CD4-positive, alpha-beta memory T cell (primary cell): ENCODE measurements around the gene EPN2. TPM values are rescaled to one million over a fixed set of nuclear protein-coding genes. Genes with fewer than 3 reads are reported as not detected.

ENCODE experiments used
- CTCF ChIA-PET: fragments of 350-600 bp; sonication (Branson Sonifier 250); formaldehyde crosslinking; loops from one replicate; lab custom pipeline; 2021; ENCODE audit warnings: inconsistent platforms; ENCODE audit not compliant: partially characterized antibody; lab: Charles Lee
- POLR2A ChIA-PET: fragments of 350-600 bp; sonication (Branson Sonifier 250); formaldehyde crosslinking; loops from one replicate; lab custom pipeline; 2021; ENCODE audit not compliant: partially characterized antibody; lab: Charles Lee
- DNase-seq, 5 donors: peaks; one replicate each; pipeline versions ENCODE4 v3.0.0 to v3.0.0-alpha.2; 2020 to 2022; ENCODE audit warnings: mixed read lengths in 1 of 5
- H3K27ac ChIP-seq: one replicate; pipeline ENCODE4 v1.7.0; 2013; ENCODE audit warnings: low read depth, low read length
- H3K27me3 ChIP-seq: 2 replicates; pipeline ENCODE4 v1.7.0; 2013; ENCODE audit warnings: mild to moderate bottlenecking, low read length, moderate library complexity; ENCODE audit not compliant: insufficient read depth
- H3K36me3 ChIP-seq: 2 replicates; pipeline ENCODE4 v1.7.0; 2013; ENCODE audit warnings: mild to moderate bottlenecking, low read length, moderate library complexity; ENCODE audit not compliant: insufficient read depth
- H3K4me1 ChIP-seq: 2 replicates; pipeline ENCODE4 v1.7.0; 2013; ENCODE audit warnings: mild to moderate bottlenecking, low read length, moderate library complexity; ENCODE audit not compliant: insufficient read depth
- H3K4me3 ChIP-seq, 2 donors: one replicate each; pipeline ENCODE4 v1.7.0; 2013; ENCODE audit warnings: low read length in 2 of 2, mild to moderate bottlenecking in 1 of 2
- H3K9me3 ChIP-seq, 2 donors: one replicate each; pipeline ENCODE4 v1.7.0; 2013; ENCODE audit warnings: low read length in 2 of 2, control low read depth in 1 of 2; ENCODE audit not compliant: control insufficient read depth in 1 of 2
- H3K27ac Mint-ChIP-seq, 7 donors: one replicate each; pipeline ENCODE4 v1.8.0; 2020 to 2021; ENCODE audit warnings: mixed read lengths in 7 of 7, mild to moderate bottlenecking in 6 of 7, inconsistent platforms in 3 of 7, moderate library complexity in 3 of 7
- H3K27me3 Mint-ChIP-seq, 2 donors: one replicate each; pipeline ENCODE4 v1.8.0; 2020 to 2021; ENCODE audit warnings: mixed read lengths in 2 of 2
- H3K36me3 Mint-ChIP-seq, 2 donors: one replicate each; pipeline ENCODE4 v1.8.0; 2020 to 2021; ENCODE audit warnings: mixed read lengths in 2 of 2, inconsistent platforms in 1 of 2, mild to moderate bottlenecking in 1 of 2
- H3K4me1 Mint-ChIP-seq, 4 donors: one replicate each; pipeline ENCODE4 v1.8.0; 2020 to 2021; ENCODE audit warnings: mixed read lengths in 4 of 4, mild to moderate bottlenecking in 1 of 4
- H3K4me3 Mint-ChIP-seq, 8 donors: one replicate each; pipeline ENCODE4 v1.8.0; 2020 to 2021; ENCODE audit warnings: mixed read lengths in 8 of 8, mild to moderate bottlenecking in 7 of 8, moderate library complexity in 6 of 8, inconsistent platforms in 3 of 8
- H3K9me3 Mint-ChIP-seq, 8 donors: one replicate each; pipeline ENCODE4 v1.8.0; 2020 to 2021; ENCODE audit warnings: mixed read lengths in 8 of 8, mild to moderate bottlenecking in 5 of 8, inconsistent platforms in 3 of 8, moderate library complexity in 1 of 8
- intact Hi-C: fragments of 100-400 bp; cut with micrococcal nuclease; formaldehyde crosslinking; loops from one replicate; pipeline ENCODE4 v1.15.1; 2023
- polyA plus RNA-seq, 2 donors: library from polyadenylated mRNA; unstranded; fragments of 300-500 nt; fragmentation: Illumina TruSeq; gene quantifications; one replicate each; pipeline ENCODE4 v1.2.3, GENCODE V29; 2021
- total RNA-seq, 2 experiments: library from RNA; stranded (reverse); gene quantifications; one replicate each; pipeline ENCODE4 v1.2.3, GENCODE V29; 2021

EPN2 gene
- total and polyA plus RNA-seq, 4 experiments from 2014 or later = 4.2 to 10.4 (median 9.9) TPM

DNA sequence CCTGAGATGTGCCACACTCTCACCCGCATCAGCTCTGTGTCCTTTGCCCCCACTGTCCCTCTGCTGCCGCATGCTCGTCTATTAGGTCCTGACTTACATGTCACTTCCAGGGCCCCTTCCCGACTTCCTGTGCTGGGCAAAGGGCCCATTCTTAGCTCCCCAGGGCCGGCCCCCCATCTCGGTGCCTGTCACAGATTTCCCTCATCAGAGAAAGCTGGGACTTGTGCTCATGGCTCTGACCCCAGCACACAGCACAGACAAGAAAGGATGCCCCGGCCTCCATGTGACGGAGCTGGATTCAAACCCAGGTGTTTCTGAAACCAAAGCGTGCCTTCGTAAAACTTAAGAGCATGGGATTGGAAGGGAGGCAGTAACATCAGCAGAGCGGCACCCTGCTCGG lies 135.3 kb downstream of the EPN2 start:
- no peak overlapping the region for H3K27ac ChIP-seq
- Mint-ChIP-seq H3K4me1 (peaks cover 38 to 75% (median 56%) of the 10 kb centered on the region in 4 donors), H3K27me3 (no peaks in the 10 kb centered on the region), H3K27ac (peak overlapping the region in 5 of 7 donors; percentile 8 to 81 (median 68)), H3K9me3 (peaks cover 0 to 4% (median 0%) of the 10 kb centered on the region in 8 donors), H3K4me3 (peak overlapping the region in 5 of 8 donors; percentile 41 to 71 (median 52)), H3K36me3 (peaks cover 0 to 3% of the 10 kb centered on the region in 2 donors)
- no peaks in the 10 kb centered on the region for H3K27me3 ChIP-seq
- peaks cover 58% of the 10 kb centered on the region for H3K4me1 ChIP-seq
- intact Hi-C loops = loop anchor here (10.0 kb wide), 1 partner anchor 518 kb away; the partner anchor contains the start of gene PRPSAP2
- no peaks in the 10 kb centered on the region for H3K36me3 ChIP-seq
- no peak overlapping the region for H3K4me3 ChIP-seq
- no peaks in the 10 kb centered on the region for H3K9me3 ChIP-seq
- CTCF ChIA-PET = interaction anchor here (2.9 kb wide), 1 partner anchor 10 kb away, joined by 13 read pairs; the partner anchor contains the start of gene B9D1
- POLR2A ChIA-PET = no interaction called here
- no peak for DNase-seq

DNA sequence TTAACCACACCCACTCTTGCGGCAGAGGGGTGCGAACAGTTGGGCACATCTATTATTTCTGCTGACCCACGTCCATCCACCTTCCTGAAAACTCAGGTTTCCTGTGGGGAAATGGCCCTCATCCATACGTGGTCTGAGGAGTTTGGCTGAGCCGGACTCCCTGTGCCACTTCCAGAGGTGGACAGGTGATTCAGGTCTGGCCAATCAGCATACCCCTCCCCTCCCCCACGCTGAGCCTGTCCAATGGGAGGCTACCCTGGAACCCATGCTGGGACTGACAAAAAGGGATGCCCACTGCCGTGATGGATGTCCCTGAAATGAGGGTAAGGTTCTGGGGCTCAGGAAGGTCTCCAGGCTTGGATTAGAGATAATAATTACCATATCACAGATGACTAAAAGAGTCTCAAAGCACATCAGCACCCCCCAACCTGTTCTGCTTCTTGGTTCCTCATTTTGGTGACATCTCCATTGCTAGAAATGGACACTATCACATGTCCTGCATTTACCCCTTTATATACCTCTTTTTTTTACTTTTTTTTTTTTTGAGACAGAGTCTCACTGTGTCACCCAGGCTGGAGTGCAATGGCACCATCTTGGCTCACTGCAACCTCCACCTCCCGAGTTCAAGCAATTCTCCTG lies 135.8 kb downstream of the EPN2 start:
- Mint-ChIP-seq H3K36me3 (peaks cover 0 to 8% of the 10 kb centered on the region in 2 donors), H3K4me3 (peak overlapping the region in 1 of 8 donors; percentile 60), H3K9me3 (peaks cover 0 to 4% (median 0%) of the 10 kb centered on the region in 8 donors), H3K4me1 (peaks cover 39 to 80% (median 54%) of the 10 kb centered on the region in 4 donors), H3K27me3 (no peaks in the 10 kb centered on the region), H3K27ac (peak overlapping the region in 3 of 7 donors; percentile 15 to 85 (median 81))
- H3K27ac ChIP-seq = no peak overlapping the region
- intact Hi-C loops = loop anchor here (10.0 kb wide), 1 partner anchor 518 kb away; the partner anchor contains the start of gene PRPSAP2
- H3K9me3 ChIP-seq = no peaks in the 10 kb centered on the region
- POLR2A ChIA-PET = no interaction called here
- H3K36me3 ChIP-seq = no peaks in the 10 kb centered on the region
- CTCF ChIA-PET = interaction anchor here (2.9 kb wide), 1 partner anchor 10 kb away, joined by 13 read pairs; the partner anchor contains the start of gene B9D1
- no peaks in the 10 kb centered on the region for H3K27me3 ChIP-seq
- no peak overlapping the region for H3K4me3 ChIP-seq
- peaks cover 58% of the 10 kb centered on the region for H3K4me1 ChIP-seq
- DNase-seq = no peak

DNA sequence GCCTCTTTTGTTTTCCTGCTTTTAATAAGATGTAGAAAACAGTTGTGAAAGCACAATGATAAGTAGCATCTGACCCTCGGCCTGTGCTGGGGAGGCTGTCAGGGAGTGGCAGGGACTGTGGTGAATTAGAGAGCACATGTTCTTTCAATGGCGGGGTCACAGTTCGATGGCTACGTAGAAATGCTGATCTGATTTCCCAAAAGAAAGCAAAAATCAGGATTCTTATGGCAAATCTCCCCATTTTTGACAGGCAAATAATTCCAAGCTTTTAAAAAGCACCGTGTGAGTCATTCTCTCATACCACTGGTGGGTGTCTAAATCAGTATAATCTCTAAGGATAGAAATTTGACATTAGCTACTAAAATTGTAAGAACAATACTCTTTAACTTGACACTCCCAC lies 137.0 kb downstream of the EPN2 start:
- CTCF ChIA-PET = interaction anchor here (0.6 to 1.6 kb wide), 3 partner anchors 11 to 376 kb away, joined by 3 to 11 read pairs (median 5); partner anchors contain the start of gene B9D1
- H3K4me3 ChIP-seq = no peak overlapping the region
- H3K27ac Mint-ChIP-seq = peak overlapping the region in 1 of 7 donors; percentile 41
- no peaks in the 10 kb centered on the region for H3K9me3 ChIP-seq
- peaks cover 56% of the 10 kb centered on the region for H3K4me1 ChIP-seq
- no peaks in the 10 kb centered on the region for H3K36me3 ChIP-seq
- peaks cover 36 to 73% (median 49%) of the 10 kb centered on the region in 4 donors for H3K4me1 Mint-ChIP-seq
- no peak for DNase-seq
- peaks cover 0 to 3% (median 0%) of the 10 kb centered on the region in 8 donors for H3K9me3 Mint-ChIP-seq
- H3K27me3 Mint-ChIP-seq = no peaks in the 10 kb centered on the region
- no peak overlapping the region for H3K27ac ChIP-seq
- POLR2A ChIA-PET = no interaction called here
- peak overlapping the region in 1 of 8 donors; percentile 35 for H3K4me3 Mint-ChIP-seq
- intact Hi-C loops = loop anchor here (10.0 kb wide), 1 partner anchor 519 kb away; the partner anchor contains the start of gene PRPSAP2
- H3K36me3 Mint-ChIP-seq = peaks cover 0 to 11% of the 10 kb centered on the region in 2 donors
- H3K27me3 ChIP-seq = no peaks in the 10 kb centered on the region

DNA sequence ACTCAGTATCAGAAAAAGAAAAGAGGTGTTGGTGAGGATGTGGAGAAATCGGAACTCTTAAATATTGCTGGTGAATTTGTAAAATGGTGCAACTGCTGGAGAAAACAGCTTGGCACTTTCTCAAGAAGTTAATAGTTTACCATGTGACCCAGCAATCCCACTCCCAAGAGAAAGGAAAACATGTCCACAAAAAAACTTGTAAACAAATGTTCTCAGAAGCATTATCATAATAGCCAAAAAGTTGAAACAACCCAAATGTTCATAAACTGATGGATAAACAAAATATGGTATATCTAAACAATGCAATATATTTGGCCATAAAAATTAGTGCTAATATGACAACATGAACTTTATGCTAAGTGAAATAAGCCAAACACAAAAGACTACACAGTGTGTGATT lies 138.6 kb downstream of the EPN2 start:
- Histone ChIP-seq H3K27ac (no peak overlapping the region), H3K9me3 (no peaks in the 10 kb centered on the region), H3K4me1 (peaks cover 40% of the 10 kb centered on the region), H3K36me3 (peaks cover 8% of the 10 kb centered on the region), H3K27me3 (no peaks in the 10 kb centered on the region), H3K4me3 (no peak overlapping the region)
- ChIA-PET CTCF (interaction anchor here (1.3 kb wide), 1 partner anchor 13 kb away, joined by 5 read pairs; the partner anchor contains the start of gene B9D1), POLR2A (no interaction called here)
- Mint-ChIP-seq H3K27ac (peak overlapping the region in 2 of 7 donors; percentile 37 to 46), H3K36me3 (peaks cover 15 to 26% of the 10 kb centered on the region in 2 donors), H3K27me3 (no peaks in the 10 kb centered on the region), H3K9me3 (peaks cover 0 to 3% (median 0%) of the 10 kb centered on the region in 8 donors), H3K4me1 (peaks cover 25 to 68% (median 37%) of the 10 kb centered on the region in 4 donors), H3K4me3 (peak overlapping the region in 4 of 8 donors; percentile 33 to 54 (median 44))
- DNase-seq = no peak
- intact Hi-C loops = loop anchor here (5.0 to 10.0 kb wide), 3 partner anchors 132 to 521 kb away; partner anchors contain the start of genes ALDH3A2 and PRPSAP2

DNA sequence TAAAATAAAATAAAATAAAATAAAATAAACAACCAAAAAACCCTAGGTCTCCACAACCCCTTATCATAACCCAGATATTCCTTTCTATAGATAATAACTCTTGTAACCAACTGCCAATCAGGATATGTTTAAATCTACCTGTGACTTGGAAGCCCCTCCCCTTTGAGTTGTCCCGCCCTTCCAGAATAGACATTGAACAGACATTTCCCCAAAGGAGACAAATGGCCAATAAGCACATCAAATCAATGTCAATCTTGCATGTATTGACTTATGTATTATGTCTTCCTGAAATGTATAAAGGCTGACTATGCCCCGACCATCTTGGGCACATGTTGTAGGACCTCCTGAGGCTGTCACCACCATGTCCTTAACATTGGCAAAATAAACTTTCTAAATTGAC lies 139.6 kb downstream of the EPN2 start:
- CTCF ChIA-PET = interaction anchor here (1.4 to 3.3 kb wide), 3 partner anchors 13 to 92 kb away, joined by 3 to 84 read pairs (median 30); partner anchors contain the start of gene B9D1
- intact Hi-C loops = loop anchor here (5.0 to 10.0 kb wide), 3 partner anchors 130 to 522 kb away; partner anchors contain the start of genes ALDH3A2 and PRPSAP2
- Mint-ChIP-seq H3K4me3 (peak overlapping the region; percentile 94 to 100 (median 99)), H3K4me1 (peaks cover 17 to 59% (median 27%) of the 10 kb centered on the region in 4 donors), H3K36me3 (peaks cover 22 to 33% of the 10 kb centered on the region in 2 donors), H3K9me3 (peaks cover 0 to 3% (median 0%) of the 10 kb centered on the region in 8 donors), H3K27ac (peak overlapping the region; percentile 91 to 99 (median 98)), H3K27me3 (no peaks in the 10 kb centered on the region)
- Histone ChIP-seq H3K27ac (peak overlapping the region; percentile 91), H3K27me3 (no peaks in the 10 kb centered on the region), H3K36me3 (peaks cover 10% of the 10 kb centered on the region), H3K9me3 (no peaks in the 10 kb centered on the region), H3K4me3 (peak overlapping the region; percentile 96 to 98), H3K4me1 (peaks cover 29% of the 10 kb centered on the region)
- POLR2A ChIA-PET = interaction anchor here (1.7 to 2.1 kb wide), 4 partner anchors 8 to 272 kb away, joined by 10 to 47 read pairs (median 19); partner anchors contain the start of genes ALDH3A2 and B9D1
- DNase-seq = no peak

DNA sequence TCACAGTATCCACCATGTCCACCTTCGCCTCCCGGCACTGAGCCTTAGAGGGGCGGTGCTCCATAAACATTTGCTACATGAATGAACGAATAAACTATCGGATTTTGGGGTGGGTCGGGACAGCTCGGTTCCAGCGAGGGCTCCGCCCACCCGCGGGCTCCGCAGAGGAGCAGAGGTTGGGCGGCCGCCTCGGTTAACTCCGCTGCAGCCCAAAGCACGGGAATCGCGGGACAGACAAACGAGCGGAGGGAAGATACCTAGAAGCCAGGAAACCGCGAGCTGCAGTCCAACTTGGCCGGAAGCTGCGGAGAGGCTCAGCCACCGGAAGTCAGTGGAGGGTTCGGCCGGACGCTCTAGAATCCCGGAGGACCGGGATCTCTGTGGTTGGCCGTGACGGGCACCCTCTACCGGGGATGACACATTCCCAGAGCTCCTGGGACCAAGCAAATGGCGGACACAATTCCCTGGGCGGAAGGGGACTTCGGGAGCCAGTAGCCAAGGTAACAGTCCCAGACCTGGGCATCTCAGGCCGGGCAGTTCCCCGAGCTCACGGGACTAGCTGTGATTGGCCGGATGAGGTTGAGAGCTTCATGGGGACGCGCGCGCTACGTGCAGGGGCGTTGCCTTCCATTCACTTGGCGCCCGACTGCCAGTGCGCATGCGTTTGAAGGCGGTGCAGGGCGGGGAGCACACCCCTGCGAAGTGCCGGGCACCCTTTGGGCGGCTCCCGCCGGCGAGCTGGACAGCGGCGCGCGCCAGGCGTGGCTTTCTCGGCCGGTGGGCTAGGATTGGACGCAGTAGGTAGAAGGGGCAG lies 140.6 kb downstream of the EPN2 start:
- H3K27me3 Mint-ChIP-seq = no peaks in the 10 kb centered on the region
- DNase-seq = peak; percentile 94 to 96 (median 95)
- peaks cover 12 to 49% (median 18%) of the 10 kb centered on the region in 4 donors for H3K4me1 Mint-ChIP-seq
- ChIA-PET POLR2A (interaction anchor here (0.6 to 2.4 kb wide), 14 partner anchors 8 to 490 kb away, joined by 3 to 47 read pairs (median 4); partner anchors contain the start of genes ALDH3A2, B9D1 and ULK2), CTCF (interaction anchor here (0.7 to 3.3 kb wide), 12 partner anchors 8 to 385 kb away, joined by 3 to 84 read pairs (median 4); partner anchors contain the start of genes ALDH3A2 and B9D1)
- Histone ChIP-seq H3K9me3 (no peaks in the 10 kb centered on the region), H3K27me3 (no peaks in the 10 kb centered on the region), H3K4me1 (peaks cover 19% of the 10 kb centered on the region), H3K27ac (peak overlapping the region; percentile 91), H3K36me3 (peaks cover 10% of the 10 kb centered on the region), H3K4me3 (peak overlapping the region; percentile 96 to 98)
- peaks cover 0 to 3% (median 0%) of the 10 kb centered on the region in 8 donors for H3K9me3 Mint-ChIP-seq
- peak overlapping the region; percentile 94 to 100 (median 99) for H3K4me3 Mint-ChIP-seq
- H3K36me3 Mint-ChIP-seq = peaks cover 22 to 38% of the 10 kb centered on the region in 2 donors
- intact Hi-C loops = loop anchor here (1.0 to 10.0 kb wide), 5 partner anchors 8 to 523 kb away; partner anchors contain the start of genes ALDH3A2, B9D1 and PRPSAP2
- H3K27ac Mint-ChIP-seq = peak overlapping the region; percentile 91 to 99 (median 98)
